ENCODE measurements around the gene TCERG1L.

GRCh38 chr10:131077724-131078123 is 233.8 kb downstream of the TCERG1L start:
- TF ChIP-seq CTCF (IDR thresholded peaks at IDR 0.05) (no peak), CBFB (CRISPR knock-in tag; IDR thresholded peaks at IDR 0.05; ENCODE audit: low read depth) (no peak), USF2 (CRISPR knock-in tag; IDR thresholded peaks at IDR 0.05) (no peak), ATF3 (CRISPR knock-in tag; conservative IDR thresholded peaks at IDR 0.05) (no peak), GABPB1 (CRISPR knock-in tag; IDR thresholded peaks at IDR 0.05) (no peak), SOX15 (CRISPR knock-in tag; IDR thresholded peaks at IDR 0.05) (no peak), SMAD3 (CRISPR knock-in tag; IDR thresholded peaks at IDR 0.05; ENCODE audit: borderline replicate concordance) (no peak), FOXK1 (CRISPR knock-in tag; IDR thresholded peaks at IDR 0.05) (no peak)

Data from WTC11 (cell line).